GM19463 (cell line): ENCODE measurements around the gene TEX22.

ENCODE experiments used
- ATAC-seq: cut with Tn5 transposase; IDR thresholded peaks from one replicate; pipeline ENCODE4 v1.9.1; 2021; ENCODE audit warnings: mild to moderate bottlenecking, moderate library complexity; ENCODE audit not compliant: unreplicated experiment

Gene TEX22

GRCh38 chr14:105398726-105399465, 558 bp downstream of the TEX22 start:
- peak; percentile 37 for ATAC-seq

- ATAC-seq = no peak
These were observed 1.1 kb downstream of the TEX22 start for GRCh38 chr14:105399466-105399775.

GRCh38 chr14:105400016-105400415, 1.7 kb downstream of the TEX22 start:
- no peak for ATAC-seq

GRCh38 chr14:105401699-105402098, 3.4 kb downstream of the TEX22 start:
- no peak for ATAC-seq

- no peak for ATAC-seq
These were observed 10.3 kb downstream of the TEX22 start for GRCh38 chr14:105408592-105408991.

- no peak for ATAC-seq
These were observed 11.0 kb downstream of the TEX22 start for GRCh38 chr14:105409364-105409763.

GRCh38 chr14:105410642-105411016, 12.3 kb downstream of the TEX22 start:
- no peak for ATAC-seq

GRCh38 chr14:105411017-105411941, 12.9 kb downstream of the TEX22 start:
- no peak for ATAC-seq

- ATAC-seq = no peak
These were observed 13.8 kb downstream of the TEX22 start for GRCh38 chr14:105411985-105412770.

GRCh38 chr14:105412771-105413543, 14.6 kb downstream of the TEX22 start:
- no peak for ATAC-seq

GRCh38 chr14:105413544-105413886, 15.2 kb downstream of the TEX22 start:
- no peak for ATAC-seq

GRCh38 chr14:105414456-105415371, 16.4 kb downstream of the TEX22 start:
- ATAC-seq = peak; percentile 53

GRCh38 chr14:105415481-105416428, 17.4 kb downstream of the TEX22 start:
- ATAC-seq = no peak

GRCh38 chr14:105416671-105417070, 18.3 kb downstream of the TEX22 start:
- no peak for ATAC-seq

- no peak for ATAC-seq
These were observed 19.4 kb downstream of the TEX22 start for GRCh38 chr14:105417690-105418121.

GRCh38 chr14:105418269-105419194, 20.2 kb downstream of the TEX22 start:
- no peak for ATAC-seq
